ENCODE results near the gene TRPM2.

Gene TRPM2

DNA sequence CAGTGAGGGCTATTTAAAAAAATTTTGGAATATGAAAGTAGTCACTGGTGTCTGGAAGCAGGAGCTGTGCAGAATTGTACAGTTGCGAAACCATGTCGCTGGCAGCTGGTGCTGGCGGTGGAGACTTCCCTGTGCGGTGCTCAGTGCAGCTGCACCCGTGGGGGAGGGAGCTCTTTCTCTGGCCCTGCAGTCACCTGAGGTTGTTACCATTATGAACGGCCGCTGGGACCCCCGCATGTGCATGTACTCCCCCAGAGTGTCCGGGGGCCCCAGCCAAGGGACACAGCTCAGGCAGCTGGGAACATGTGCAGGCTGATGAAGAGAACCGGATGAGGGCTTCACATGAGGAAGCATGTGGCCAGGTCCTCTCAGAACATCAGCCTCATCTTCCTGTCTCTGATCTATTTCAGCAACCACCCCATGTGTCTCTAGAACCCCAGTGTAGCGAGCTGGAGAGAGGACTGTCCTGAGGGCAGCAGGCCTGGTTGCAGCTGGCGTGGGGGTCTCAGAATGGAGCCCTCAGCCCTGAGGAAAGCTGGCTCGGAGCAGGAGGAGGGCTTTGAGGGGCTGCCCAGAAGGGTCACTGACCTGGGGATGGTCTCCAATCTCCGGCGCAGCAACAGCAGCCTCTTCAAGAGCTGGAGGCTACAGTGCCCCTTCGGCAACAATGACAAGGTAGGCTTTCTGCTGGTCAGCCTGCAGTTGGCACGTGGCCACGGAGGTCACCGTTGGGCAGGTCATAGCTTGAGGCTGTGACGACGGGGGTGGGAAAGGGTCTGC lies at the start of gene TRPM2:
Gene TRPM2 (plus strand): TSS at position 431 of the 780 bp plus-strand sequence. CDS start 80 bp downstream, at position 511.
- peak; percentile 22 for DNase-seq

DNA sequence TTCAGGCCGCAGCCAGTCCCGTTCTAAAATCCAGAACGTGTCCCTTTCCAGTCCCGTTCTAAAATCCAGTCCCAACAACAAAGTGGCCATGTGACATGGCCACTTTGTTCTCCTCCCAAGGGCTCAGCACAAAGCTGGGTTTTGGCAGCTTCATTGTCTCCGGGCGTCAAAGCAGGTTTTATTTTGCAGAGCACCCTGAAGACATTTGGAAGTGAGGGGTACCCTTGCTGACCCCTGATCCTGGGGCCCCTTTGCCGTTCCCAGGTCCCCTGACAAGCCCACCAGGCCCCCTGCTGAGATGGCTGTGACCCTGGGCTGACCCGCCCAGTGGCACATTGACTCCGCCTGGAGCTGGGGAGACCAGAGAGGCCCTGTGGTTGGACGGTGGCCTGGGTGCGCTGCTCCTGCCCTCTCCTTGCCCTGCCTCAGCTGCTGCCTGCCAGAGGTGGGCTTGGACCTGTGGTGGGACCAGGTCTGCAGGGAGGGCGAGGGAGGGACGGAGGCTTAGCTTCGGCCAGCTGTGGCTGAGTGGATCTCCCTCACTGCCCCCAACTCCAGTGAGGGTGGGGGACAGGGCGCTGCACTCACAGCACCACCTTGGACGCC lies 49.3 kb upstream of the TRPM2 start:
- no peak for DNase-seq

DNA sequence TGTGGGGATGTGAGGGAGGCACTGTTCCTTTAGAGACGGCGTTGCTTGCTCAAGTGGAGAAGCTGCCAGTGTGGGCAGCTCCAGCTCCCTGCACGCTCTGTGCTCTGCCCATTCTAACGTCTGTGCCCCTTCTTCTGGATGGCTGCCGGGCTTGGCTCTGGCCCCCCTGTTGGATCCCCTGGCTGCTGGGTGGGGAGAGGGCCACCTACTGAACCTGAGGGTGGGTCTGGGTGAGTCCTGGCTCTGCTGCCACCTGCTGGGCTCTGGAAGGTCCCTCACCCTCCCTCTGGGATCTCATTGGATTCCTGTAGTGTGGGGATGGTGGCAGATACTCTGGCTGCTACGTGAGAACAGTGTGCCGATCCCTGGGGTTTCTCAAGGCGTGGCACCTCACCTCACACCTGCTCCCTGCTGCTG lies 48.5 kb upstream of the TRPM2 start:
- peak; percentile 52 for DNase-seq

DNA sequence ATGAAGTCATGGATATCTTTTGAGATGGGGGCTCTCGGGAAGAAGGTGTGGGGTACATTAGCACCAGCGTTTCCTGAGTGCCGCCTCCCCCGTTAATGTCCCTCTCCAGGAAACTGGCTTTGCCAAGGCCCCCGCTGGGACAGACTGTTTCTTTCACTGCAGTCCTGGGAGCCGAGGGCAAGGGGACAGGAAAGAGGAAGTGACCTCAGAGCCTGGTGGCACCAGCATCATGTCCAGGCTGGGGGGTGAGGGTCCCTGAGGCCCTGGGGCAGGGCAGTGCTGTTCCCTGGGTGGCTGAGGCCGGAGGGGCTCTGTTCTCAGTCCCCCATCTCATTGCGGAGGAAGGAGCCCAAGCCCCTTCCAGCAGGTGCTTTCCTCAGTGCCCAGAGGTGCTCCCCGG lies 47.7 kb upstream of the TRPM2 start:
- DNase-seq, result no peak

GRCh38 chr21:44306936-44307704 lies 46.3 kb upstream of the TRPM2 start:
- DNase-seq, result no peak

- DNase-seq, result no peak
Measured at GRCh38 chr21:44310628-44311507, 42.6 kb upstream of the TRPM2 start.

DNA sequence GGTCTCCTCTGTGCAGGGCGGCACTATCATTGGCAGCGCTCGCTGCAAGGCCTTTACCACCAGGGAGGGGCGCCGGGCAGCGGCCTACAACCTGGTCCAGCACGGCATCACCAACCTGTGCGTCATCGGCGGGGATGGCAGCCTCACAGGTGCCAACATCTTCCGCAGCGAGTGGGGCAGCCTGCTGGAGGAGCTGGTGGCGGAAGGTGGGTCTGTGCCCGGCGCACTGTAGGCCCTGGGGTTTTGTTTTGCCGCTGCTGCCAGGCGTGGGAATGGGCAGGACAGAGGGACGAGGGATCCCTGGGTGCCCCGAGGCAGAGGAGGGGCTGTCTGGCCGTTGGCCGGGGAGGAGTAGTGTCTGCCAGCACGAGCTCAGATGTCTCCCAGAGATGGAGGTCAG lies 41.3 kb upstream of the TRPM2 start:
- no peak for DNase-seq

DNA sequence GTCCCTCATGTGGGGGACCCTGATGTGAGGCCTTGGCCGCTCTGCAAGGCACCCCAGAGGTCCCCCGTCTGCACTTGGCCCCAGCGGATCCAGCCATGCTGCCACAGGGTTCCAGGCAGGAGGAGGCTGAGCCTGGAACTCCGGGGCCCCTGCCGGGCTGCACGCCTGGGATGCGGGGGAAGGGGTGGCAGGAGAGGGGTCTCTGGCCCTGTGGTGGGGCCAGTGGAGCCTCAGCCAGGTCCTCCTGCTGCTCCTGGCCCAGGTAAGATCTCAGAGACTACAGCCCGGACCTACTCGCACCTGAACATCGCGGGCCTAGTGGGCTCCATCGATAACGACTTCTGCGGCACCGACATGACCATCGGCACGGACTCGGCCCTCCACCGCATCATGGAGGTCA lies 40.7 kb upstream of the TRPM2 start:
- DNase-seq, result no peak

DNA sequence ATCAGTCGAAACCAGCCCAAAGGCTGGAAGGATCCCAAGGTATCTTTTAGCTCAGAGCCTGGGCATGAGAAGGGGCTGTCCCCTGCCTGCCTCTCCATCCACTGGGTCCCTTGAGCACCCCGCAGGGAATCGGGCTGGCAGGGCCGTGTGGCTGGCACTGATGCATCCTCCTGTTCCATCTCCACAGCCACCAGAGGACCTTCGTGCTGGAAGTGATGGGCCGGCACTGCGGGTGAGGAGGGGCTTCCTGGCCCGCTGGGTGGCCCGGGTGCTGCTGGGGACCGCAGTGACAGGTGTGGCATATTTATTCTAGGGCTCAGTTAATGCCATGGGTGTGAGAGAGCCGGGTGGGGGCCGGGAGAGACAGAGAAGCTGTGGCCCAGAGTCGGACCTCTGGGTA lies 40.0 kb upstream of the TRPM2 start:
- no peak for DNase-seq

DNA sequence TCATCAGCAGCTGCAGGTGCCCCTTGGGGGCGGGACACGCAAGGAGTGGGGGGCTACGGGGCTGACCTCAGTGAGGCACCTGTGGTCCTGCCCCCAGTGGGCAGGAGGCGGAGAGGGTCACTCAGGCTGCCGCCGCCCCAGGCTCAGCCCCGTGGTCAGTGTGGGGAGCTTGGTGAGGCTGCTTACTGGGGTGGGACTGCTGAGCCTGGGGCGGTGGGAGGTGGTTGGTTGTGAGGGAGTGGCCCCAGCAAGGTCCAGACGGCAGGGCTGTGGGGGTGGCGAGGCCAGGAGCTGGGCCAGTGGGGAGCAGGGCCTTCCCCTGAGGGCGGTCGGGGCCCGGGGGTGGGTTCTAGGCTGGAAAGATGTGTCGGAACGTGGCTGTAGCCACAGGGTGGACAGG lies 39.3 kb upstream of the TRPM2 start:
- no peak for DNase-seq

GRCh38 chr21:44314561-44314960 lies 38.9 kb upstream of the TRPM2 start:
- no peak for DNase-seq

DNA sequence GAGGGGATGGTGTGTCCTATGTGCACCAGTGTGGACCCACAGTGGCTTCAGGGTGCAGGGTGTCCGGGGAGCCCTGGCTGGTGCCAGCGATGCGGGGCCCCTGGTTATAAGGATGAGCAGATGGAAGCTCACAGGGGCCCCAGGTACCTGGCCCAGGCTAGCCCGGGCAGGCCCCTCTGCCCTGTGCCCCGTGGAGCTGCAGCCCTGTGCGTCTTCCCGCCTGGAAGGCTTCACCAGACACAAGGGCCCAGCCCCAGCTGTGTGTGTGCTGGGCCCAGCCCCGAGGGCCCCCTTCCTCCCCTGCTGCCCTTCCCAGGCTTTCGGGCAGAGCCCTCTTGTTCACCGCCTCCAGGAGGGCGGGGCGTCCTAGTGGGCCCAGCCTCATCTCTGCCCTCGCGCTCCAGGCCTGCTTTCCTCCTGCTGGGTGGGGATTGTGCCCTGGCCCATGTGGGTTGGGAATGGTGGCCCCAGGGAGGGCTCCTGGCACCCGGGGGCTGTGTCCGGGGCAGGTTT lies 37.7 kb upstream of the TRPM2 start:
- no peak for DNase-seq

GRCh38 chr21:44316277-44316900 lies 37.0 kb upstream of the TRPM2 start:
- no peak for DNase-seq

DNA sequence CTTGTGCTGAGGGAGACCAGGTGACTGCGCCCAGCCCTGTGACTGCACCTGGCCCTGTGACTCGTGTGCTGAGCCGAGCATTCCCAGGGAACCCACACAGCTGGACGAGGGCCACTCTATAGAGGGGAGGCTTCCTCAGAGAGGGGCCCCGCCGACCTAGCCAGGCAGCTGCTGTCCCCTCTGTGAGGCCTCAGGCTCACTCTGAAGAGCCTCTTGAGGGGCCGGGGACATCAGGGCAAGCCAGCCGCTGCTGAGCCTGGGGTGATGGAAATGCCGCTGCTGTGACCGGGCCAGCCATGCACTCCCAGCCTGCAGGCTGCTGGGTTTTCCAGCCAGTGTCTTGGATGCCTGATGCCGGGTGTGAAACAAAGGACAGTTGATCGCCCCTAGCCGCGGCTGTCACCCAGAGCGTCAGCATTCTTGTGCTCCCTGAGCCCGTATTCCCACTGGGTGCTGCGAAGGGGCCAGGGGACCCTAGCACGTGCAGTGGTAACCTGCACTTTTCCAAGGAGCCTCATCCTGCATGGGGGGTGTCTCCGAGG lies 36.1 kb upstream of the TRPM2 start:
- DNase-seq, result no peak

DNA sequence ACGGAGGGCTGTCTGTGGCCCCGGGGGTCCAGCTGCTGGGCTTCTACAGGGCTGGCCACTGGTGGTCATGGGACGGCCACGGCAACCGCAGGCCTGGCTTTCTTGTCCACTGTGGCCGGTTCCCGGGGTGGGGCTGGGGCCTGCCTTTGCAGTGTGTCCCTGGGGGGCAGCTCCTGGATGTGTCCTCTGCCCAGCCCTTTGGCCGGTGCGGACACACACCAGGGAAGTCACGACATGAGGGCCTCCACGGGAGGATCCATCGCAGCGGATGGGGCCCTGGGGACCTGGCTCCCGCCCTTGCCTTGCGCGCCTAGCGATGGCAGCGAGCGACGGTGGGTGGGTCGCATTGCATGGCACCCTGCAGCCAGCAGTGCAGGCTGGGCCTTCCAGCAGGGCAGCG lies 35.5 kb upstream of the TRPM2 start:
- DNase-seq, result no peak

GRCh38 chr21:44318489-44319285 lies 34.7 kb upstream of the TRPM2 start:
- DNase-seq, result no peak

DNA sequence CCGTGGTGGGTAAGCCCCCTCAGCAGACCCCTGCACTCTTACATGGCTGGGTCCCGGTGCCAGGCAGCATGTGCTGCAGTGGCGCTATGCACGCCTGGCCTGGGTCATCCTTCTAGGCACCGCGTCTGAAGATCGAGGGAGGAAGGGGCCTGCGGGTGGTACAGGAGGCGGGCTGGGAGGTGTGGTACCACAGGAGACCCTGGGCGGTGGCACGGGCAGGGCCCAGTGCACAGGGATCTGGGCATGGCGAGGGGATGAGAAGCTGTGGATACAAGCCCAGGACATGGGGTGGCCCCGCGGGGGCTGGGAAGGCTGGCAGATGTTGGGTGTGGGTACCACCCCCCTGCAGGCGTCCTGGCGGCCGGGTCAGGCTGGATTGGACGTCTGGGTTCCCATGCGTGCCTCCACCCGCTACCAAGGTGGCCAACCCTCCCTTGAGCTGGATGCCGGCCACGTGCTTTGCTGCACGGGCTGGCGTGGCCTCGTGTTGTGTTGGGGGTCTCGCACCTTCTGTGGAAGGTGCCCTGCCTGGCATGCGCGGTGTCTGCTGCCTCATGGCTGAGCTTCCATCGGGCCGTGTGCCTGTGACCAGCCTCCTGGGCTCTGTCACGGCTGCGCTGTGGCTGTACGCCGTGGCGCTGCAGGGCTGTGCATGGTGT lies 33.9 kb upstream of the TRPM2 start:
- DNase-seq, result no peak

DNA sequence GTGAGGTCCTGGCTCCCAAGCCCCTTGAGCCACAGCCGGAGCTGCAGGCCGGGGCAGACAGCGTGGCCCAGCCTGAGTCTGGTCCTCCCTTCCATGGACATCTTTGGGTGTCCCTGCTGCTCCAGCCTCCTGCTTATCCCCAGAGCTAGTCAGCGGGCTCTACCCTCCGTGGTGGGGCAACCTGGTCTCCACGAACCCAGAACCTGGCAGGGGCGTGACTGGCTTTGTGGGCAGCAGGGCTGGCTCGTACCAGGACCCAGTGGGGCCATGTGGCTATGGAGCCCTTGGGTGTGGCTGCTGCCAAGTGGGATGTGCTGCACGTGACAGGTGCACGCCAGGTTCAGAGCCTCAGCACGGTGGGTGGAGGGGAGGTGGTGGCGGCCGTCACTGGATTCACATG lies 32.6 kb upstream of the TRPM2 start:
- no peak for DNase-seq

DNA sequence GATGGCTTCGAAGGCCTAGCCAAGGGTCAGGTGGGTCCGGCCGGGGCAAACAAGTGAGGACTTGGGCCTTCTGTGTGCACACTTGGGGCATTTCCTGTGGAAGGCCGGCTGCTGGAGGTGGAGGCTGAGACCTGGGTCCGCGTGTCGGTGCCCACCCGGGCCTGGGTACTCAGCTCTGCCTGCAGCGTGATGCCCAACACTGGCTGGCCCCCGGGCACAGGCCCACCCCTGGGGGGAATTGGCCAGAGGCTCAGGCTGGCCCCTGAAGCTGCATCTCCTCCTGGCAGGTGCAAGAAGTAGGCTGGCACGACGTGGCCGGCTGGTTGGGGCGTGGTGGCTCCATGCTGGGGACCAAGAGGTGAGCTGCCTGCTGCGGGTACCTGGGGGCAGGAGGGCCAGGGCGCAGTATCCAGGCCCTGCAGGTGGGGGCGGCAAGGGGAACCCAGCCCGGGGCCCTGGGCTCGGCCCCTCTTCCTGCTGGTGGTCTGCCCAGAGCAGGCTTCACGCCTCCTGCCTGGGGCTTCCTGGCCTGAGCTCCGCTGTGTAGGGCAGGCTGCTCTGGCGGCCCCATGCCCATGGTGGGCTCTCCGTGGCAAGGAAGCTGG lies 31.5 kb upstream of the TRPM2 start:
- DNase-seq, result no peak

All from activated naive CD4-positive, alpha-beta T cell treated with Interleukin-2 at 50 U/mL for 16 hours (primary cell).